ENCODE measurements around the gene VMO1. TPM values are rescaled to one million over a fixed set of nuclear protein-coding genes. Genes with fewer than 3 reads are reported as not detected.
A peak's percentile ranks its signal among the peaks of the same experiment; 100 is the strongest.

VMO1 gene
- polyA plus RNA-seq, 3 donors from 2014 or later: not detected

- Mint-ChIP-seq H3K9me3 (no peaks in the 10 kb centered on the region), H3K36me3 (peaks cover 5 to 9% (median 7%) of the 10 kb centered on the region in 3 donors), H3K4me1 (peaks cover 5 to 8% of the 10 kb centered on the region in 2 donors), H3K27ac (no peak overlapping the region), H3K4me3 (peak overlapping the region in 1 of 5 donors; percentile 3), H3K27me3 (ENCODE audit: low read depth in 3 of 3) (peaks cover 0 to 2% (median 0%) of the 10 kb centered on the region in 3 donors)
- DNase-seq: no peak
Measured at GRCh38 chr17:4810696-4811290, 24.6 kb upstream of the VMO1 start.

DNA sequence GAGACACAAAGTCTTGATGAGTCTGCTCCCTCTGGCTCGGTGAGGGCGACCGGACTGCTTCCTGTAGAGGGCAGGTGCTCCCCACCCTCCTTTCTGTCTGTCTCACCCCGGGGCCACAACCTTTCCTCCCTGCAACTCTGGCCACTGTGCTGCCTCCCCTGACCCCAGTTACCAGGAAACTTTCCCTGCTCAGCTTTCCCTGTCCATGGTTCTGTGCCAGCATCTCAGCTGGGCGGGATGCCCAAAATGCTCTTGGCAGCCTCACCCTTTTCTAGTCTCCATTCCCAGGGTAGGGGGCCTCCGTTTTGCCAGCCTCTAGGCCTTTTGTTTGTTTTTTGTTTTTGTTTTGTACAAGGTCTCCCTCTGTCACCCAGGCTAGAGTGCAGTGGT lies 22.2 kb upstream of the VMO1 start:
- no peak for DNase-seq
- Mint-ChIP-seq H3K27me3 (ENCODE audit: low read depth in 3 of 3) (peaks cover 0 to 5% (median 2%) of the 10 kb centered on the region in 3 donors), H3K36me3 (peaks cover 4 to 7% (median 5%) of the 10 kb centered on the region in 3 donors), H3K4me3 (peak overlapping the region; percentile 58 to 79 (median 72)), H3K4me1 (peaks cover 5 to 8% of the 10 kb centered on the region in 2 donors), H3K9me3 (no peaks in the 10 kb centered on the region), H3K27ac (peak overlapping the region in 2 of 6 donors; percentile 40 to 55)

- Mint-ChIP-seq H3K4me3 (peak overlapping the region; percentile 71 to 85 (median 79)), H3K27me3 (ENCODE audit: low read depth in 3 of 3) (peaks cover 0 to 5% (median 2%) of the 10 kb centered on the region in 3 donors), H3K9me3 (no peaks in the 10 kb centered on the region), H3K4me1 (peaks cover 5 to 8% of the 10 kb centered on the region in 2 donors), H3K36me3 (peaks cover 4 to 7% (median 5%) of the 10 kb centered on the region in 3 donors), H3K27ac (peak overlapping the region in 2 of 6 donors; percentile 55 to 67)
- DNase-seq: no peak
Measured at GRCh38 chr17:4807605-4808377, 21.6 kb upstream of the VMO1 start.

- Mint-ChIP-seq H3K36me3 (peaks cover 4 to 5% (median 4%) of the 10 kb centered on the region in 3 donors), H3K27ac (peak within 1 kb of the TSS in 4 of 6 donors; percentile 40 to 67 (median 56)), H3K4me3 (peak within 1 kb of the TSS; percentile 73 to 86 (median 80)), H3K4me1 (peaks cover 5 to 8% of the 10 kb centered on the region in 2 donors), H3K9me3 (no peaks in the 10 kb centered on the region), H3K27me3 (ENCODE audit: low read depth in 3 of 3) (peaks cover 0 to 5% (median 2%) of the 10 kb centered on the region in 3 donors)
- DNase-seq: peak; percentile 82 to 86 (median 85)
Measured at GRCh38 chr17:4806777-4807604, 20.8 kb upstream of the VMO1 start, which contains the start of gene PLD2. PLD2 (plus strand) TSS chr17:4807152; CDS start chr17:4807773, 621 bp downstream.

- Mint-ChIP-seq H3K36me3 (peaks cover 4 to 5% (median 4%) of the 10 kb centered on the region in 3 donors), H3K4me3 (peak overlapping the region; percentile 73 to 86 (median 78)), H3K9me3 (no peaks in the 10 kb centered on the region), H3K27ac (peak overlapping the region in 4 of 6 donors; percentile 40 to 65 (median 55)), H3K27me3 (ENCODE audit: low read depth in 3 of 3) (peaks cover 0 to 5% (median 2%) of the 10 kb centered on the region in 3 donors), H3K4me1 (peaks cover 5 to 8% of the 10 kb centered on the region in 2 donors)
- no peak for DNase-seq
Measured at GRCh38 chr17:4806456-4806776, 20.3 kb upstream of the VMO1 start.

DNA sequence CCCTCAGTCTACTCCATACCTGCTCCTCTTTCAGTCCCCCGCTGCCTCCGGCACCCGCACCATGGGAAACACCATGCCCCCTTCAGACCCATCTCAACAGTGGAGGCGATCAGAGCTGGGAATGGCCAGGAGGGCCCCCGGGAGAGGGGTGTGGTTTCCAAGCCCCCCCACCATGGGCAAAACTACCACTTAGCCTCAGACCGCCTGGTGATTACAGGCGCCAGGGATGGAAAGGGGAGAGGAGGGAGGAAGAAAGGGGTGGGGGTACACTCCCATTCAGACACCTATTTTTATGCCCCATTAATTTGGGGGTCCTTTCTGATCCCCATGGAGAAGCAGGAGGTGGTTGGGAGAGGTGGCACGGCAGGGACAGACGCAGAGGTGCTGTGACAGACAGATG lies 16.1 kb upstream of the VMO1 start, which contains the start of gene C17orf114:
C17orf114 (minus strand) TSS at position 101 of the 400 bp plus-strand sequence.
- Mint-ChIP-seq H3K36me3 (peaks cover 0 to 15% (median 6%) of the 10 kb centered on the region in 3 donors), H3K27me3 (ENCODE audit: low read depth in 3 of 3) (peaks cover 0 to 4% (median 3%) of the 10 kb centered on the region in 3 donors), H3K4me3 (no peak within 1 kb of the TSS), H3K4me1 (peaks cover 5 to 8% of the 10 kb centered on the region in 2 donors), H3K27ac (no peak within 1 kb of the TSS), H3K9me3 (no peaks in the 10 kb centered on the region)
- no peak for DNase-seq

- Mint-ChIP-seq H3K27me3 (ENCODE audit: low read depth in 3 of 3) (peaks cover 0 to 10% (median 8%) of the 10 kb centered on the region in 3 donors), H3K9me3 (no peaks in the 10 kb centered on the region), H3K36me3 (peaks cover 3 to 18% (median 6%) of the 10 kb centered on the region in 3 donors), H3K27ac (no peak overlapping the region), H3K4me3 (no peak overlapping the region), H3K4me1 (peaks cover 12 to 13% of the 10 kb centered on the region in 2 donors)
- DNase-seq: no peak
Measured at GRCh38 chr17:4800462-4801196, 14.5 kb upstream of the VMO1 start.

DNA sequence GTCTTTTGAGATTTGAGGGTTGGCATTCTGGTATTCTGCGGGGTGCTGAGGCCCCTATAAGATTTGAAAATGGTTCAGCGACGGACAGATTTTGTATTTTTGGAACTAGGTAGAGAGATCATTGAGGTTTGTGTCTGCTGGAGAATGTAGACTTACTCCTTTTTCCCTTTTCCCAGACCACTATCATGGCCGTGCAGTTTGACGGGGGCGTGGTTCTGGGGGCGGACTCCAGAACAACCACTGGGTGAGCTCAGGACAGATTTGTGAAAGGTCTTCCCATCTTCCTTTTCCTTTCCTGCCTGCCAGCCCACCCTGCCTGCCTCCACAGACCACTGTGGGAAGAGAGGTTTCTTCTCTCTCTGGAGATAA lies 10.4 kb upstream of the VMO1 start:
- no peak for DNase-seq
- H3K4me3 Mint-ChIP-seq: peak overlapping the region; percentile 98 to 100 (median 99)
- H3K9me3 Mint-ChIP-seq: no peaks in the 10 kb centered on the region
- H3K36me3 Mint-ChIP-seq: peaks cover 3 to 18% (median 6%) of the 10 kb centered on the region in 3 donors
- peaks cover 0 to 12% (median 9%) of the 10 kb centered on the region in 3 donors for H3K27me3 Mint-ChIP-seq (ENCODE audit: low read depth in 3 of 3)
- peaks cover 15 to 19% of the 10 kb centered on the region in 2 donors for H3K4me1 Mint-ChIP-seq
- peak overlapping the region; percentile 91 to 99 (median 98) for H3K27ac Mint-ChIP-seq

DNA sequence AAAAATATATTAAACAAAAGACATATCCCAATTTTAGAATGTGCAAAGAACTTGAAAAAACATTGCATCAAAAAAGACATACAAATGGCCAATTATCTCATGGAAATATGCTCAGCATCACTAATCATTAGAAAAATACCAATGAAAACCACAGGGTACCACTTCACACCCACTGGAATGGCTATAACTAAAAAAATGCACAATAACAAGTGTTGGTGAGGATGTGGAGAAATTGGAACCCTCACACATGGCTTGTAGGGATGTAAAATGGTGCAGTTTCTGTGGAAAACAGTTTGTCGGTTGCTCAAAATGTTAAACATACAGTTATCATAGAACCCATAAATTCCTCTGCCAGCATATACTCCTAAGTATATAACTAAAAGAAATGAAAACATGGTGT lies 9.0 kb upstream of the VMO1 start:
- H3K36me3 Mint-ChIP-seq: peaks cover 3 to 13% (median 6%) of the 10 kb centered on the region in 3 donors
- H3K27ac Mint-ChIP-seq: peak overlapping the region in 4 of 6 donors; percentile 40 to 98 (median 86)
- peaks cover 23 to 32% of the 10 kb centered on the region in 2 donors for H3K4me1 Mint-ChIP-seq
- H3K27me3 Mint-ChIP-seq (ENCODE audit: low read depth in 3 of 3): peaks cover 6 to 18% (median 11%) of the 10 kb centered on the region in 3 donors
- no peak for DNase-seq
- H3K9me3 Mint-ChIP-seq: no peaks in the 10 kb centered on the region
- H3K4me3 Mint-ChIP-seq: peak overlapping the region; percentile 38 to 100 (median 99)

DNA sequence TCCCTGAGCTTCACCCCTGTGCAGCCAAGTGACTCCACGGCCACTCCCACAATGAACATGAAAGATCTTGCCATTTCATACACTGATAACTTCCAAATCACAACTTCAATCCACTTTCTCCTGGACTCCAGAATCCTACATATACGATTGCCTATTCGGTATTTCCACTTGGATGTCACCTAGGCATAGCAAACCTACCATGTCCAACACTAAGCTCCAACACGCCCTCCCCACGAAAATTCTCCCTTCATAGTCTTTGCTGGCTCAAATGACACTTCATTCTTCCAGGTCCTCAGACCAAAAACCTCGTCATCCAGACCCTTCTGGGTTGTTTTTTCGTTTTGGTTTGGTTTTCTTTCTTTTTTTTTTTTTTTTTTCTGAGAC lies 4.5 kb upstream of the VMO1 start:
- peaks cover 13 to 20% of the 10 kb centered on the region in 2 donors for H3K4me1 Mint-ChIP-seq
- H3K4me3 Mint-ChIP-seq: peak overlapping the region; percentile 86 to 95 (median 93)
- no peaks in the 10 kb centered on the region for H3K36me3 Mint-ChIP-seq
- peaks cover 14 to 22% (median 20%) of the 10 kb centered on the region in 3 donors for H3K27me3 Mint-ChIP-seq (ENCODE audit: low read depth in 3 of 3)
- no peaks in the 10 kb centered on the region for H3K9me3 Mint-ChIP-seq
- peak overlapping the region; percentile 83 to 97 (median 94) for H3K27ac Mint-ChIP-seq
- no peak for DNase-seq

- Mint-ChIP-seq H3K27ac (peak overlapping the region; percentile 83 to 97 (median 94)), H3K36me3 (no peaks in the 10 kb centered on the region), H3K4me3 (peak overlapping the region; percentile 86 to 95 (median 93)), H3K4me1 (peaks cover 10 to 14% of the 10 kb centered on the region in 2 donors), H3K9me3 (no peaks in the 10 kb centered on the region), H3K27me3 (ENCODE audit: low read depth in 3 of 3) (peaks cover 19 to 22% (median 22%) of the 10 kb centered on the region in 3 donors)
- DNase-seq: peak; percentile 81 to 85 (median 83)
Measured at GRCh38 chr17:4789951-4790704, 4.0 kb upstream of the VMO1 start.

GRCh38 chr17:4789701-4789950 lies 3.5 kb upstream of the VMO1 start:
- Mint-ChIP-seq H3K4me3 (peak overlapping the region; percentile 65 to 77 (median 69)), H3K27me3 (ENCODE audit: low read depth in 3 of 3) (peaks cover 22 to 23% (median 22%) of the 10 kb centered on the region in 3 donors)

More at GRCh38 chr17:4789701-4789950, 3.5 kb upstream of the VMO1 start:
- no peak for DNase-seq
- peak overlapping the region in 4 of 6 donors; percentile 16 to 71 (median 58) for H3K27ac Mint-ChIP-seq
- peaks cover 10 to 13% of the 10 kb centered on the region in 2 donors for H3K4me1 Mint-ChIP-seq
- no peaks in the 10 kb centered on the region for H3K9me3 Mint-ChIP-seq
- H3K36me3 Mint-ChIP-seq: no peaks in the 10 kb centered on the region

Measured in immature natural killer cell (primary cell).